Vagina (tissue), 2 donors: ENCODE measurements around the gene HIC2.

Experiments used
- CTCF ChIP-seq, 3 experiments: fragments of 450-650 bp in 2 of 3; fragments of 200-600 bp in 1 of 3; sonication (generic) in 1 of 3; IDR thresholded peaks; one replicate each; pipeline ENCODE4 v1.5.1; 2017 to 2019; ENCODE audit warnings: antibody characterized with exemption in 3 of 3, mild to moderate bottlenecking in 2 of 3, moderate library complexity in 2 of 3
- POLR2A ChIP-seq, 2 donors: fragments of 450-650 bp; IDR thresholded peaks; one replicate each; pipeline ENCODE4 v1.6.1; 2017; ENCODE audit warnings: antibody characterized with exemption in 2 of 2, mild to moderate bottlenecking in 2 of 2, moderate library complexity in 2 of 2

- no peak for TF ChIP-seq CTCF (IDR thresholded peaks at IDR 0.05)
- TF ChIP-seq POLR2A (IDR thresholded peaks at IDR 0.05), result no peak
Observed at GRCh38 chr22:21451545-21452520, 34.7 kb downstream of the HIC2 start.
